Measurements from ENCODE around the gene DNAJB9.

The DNAJB9 gene

GRCh38 chr7:108611268-108611667, 41.6 kb downstream of the DNAJB9 start:
- no peak for DNase-seq

GRCh38 chr7:108613147-108613948, 43.7 kb downstream of the DNAJB9 start:
- no peak for DNase-seq

GRCh38 chr7:108613949-108614381, 44.3 kb downstream of the DNAJB9 start:
- no peak for DNase-seq

GRCh38 chr7:108614896-108615295, 45.2 kb downstream of the DNAJB9 start:
- DNase-seq, result no peak

- no peak for DNase-seq
Measured at GRCh38 chr7:108618056-108618455, 48.4 kb downstream of the DNAJB9 start.

- DNase-seq, result no peak
Measured at GRCh38 chr7:108623220-108623619, 53.5 kb downstream of the DNAJB9 start.
